NCI-H1417 treated with DMSO at 0.1 percent for 48 hours (cell line): ENCODE results near the gene DMD.

ENCODE experiments used
- DNase-seq: peaks from one replicate; lab custom pipeline; 2025; lab: John Stamatoyannopoulos, UW

The DMD gene

GRCh38 chrX:31112226-31112999 is 2098.9 kb downstream of the DMD start:
- no peak for DNase-seq

GRCh38 chrX:31110657-31111056 is 2100.7 kb downstream of the DMD start:
- DNase-seq = no peak

- DNase-seq = no peak
Measured at GRCh38 chrX:31099536-31100090, 2111.7 kb downstream of the DMD start.

- no peak for DNase-seq
Measured at GRCh38 chrX:31098079-31098478, 2113.3 kb downstream of the DMD start.

- no peak for DNase-seq
Measured at GRCh38 chrX:31093639-31093975, 2117.7 kb downstream of the DMD start.

- no peak for DNase-seq
Measured at GRCh38 chrX:31092970-31093638, 2118.2 kb downstream of the DMD start.

- no peak for DNase-seq
Measured at GRCh38 chrX:31092476-31092875, 2118.9 kb downstream of the DMD start.

GRCh38 chrX:31091819-31092218 is 2119.5 kb downstream of the DMD start:
- DNase-seq = no peak

- DNase-seq = no peak
Measured at GRCh38 chrX:31074522-31074921, 2136.8 kb downstream of the DMD start.

- DNase-seq = no peak
Measured at GRCh38 chrX:31071725-31072124, 2139.6 kb downstream of the DMD start, which contains the start of gene FTHL17. Gene FTHL17, minus strand, starts transcription at chrX:31072041. Its CDS starts 88 bp downstream, at chrX:31071953.

GRCh38 chrX:31071262-31071661 is 2140.1 kb downstream of the DMD start:
- no peak for DNase-seq

- no peak for DNase-seq
Measured at GRCh38 chrX:31070057-31070468, 2141.3 kb downstream of the DMD start.
